Colon (tissue), 2 donors: ENCODE measurements around the gene ZNF888.
"Not testable (repeated sequence)": the region's sequence is repeated elsewhere in the genome, so short reads cannot be mapped to it uniquely, and the experiment has no call there.

Experiments
- FAIRE-seq: peaks from 2 replicates; lab custom pipeline; 2012; peaks lifted over from hg19 to GRCh38; lab: Jason Lieb, UNC
- donor health status: control.
- donor health status: control.

The ZNF888 gene

GRCh38 chr19:52872996-52873395 lies 50.2 kb downstream of the ZNF888 start:
- not testable (repeated sequence) for FAIRE-seq

- no peak for FAIRE-seq
Measured at GRCh38 chr19:52871466-52871865, 51.8 kb downstream of the ZNF888 start.

- FAIRE-seq, result not testable (repeated sequence)
Measured at GRCh38 chr19:52868031-52868430, 55.2 kb downstream of the ZNF888 start.

- FAIRE-seq, result not testable (repeated sequence)
Measured at GRCh38 chr19:52857378-52858191, 65.6 kb downstream of the ZNF888 start, which contains the start of gene ZNF468. Gene ZNF468 (minus strand): TSS chr19:52857619. CDS start chr19:52854272, 3,347 bp downstream.

GRCh38 chr19:52856540-52857377 lies 66.5 kb downstream of the ZNF888 start:
- not testable (repeated sequence) for FAIRE-seq
